Natural killer cell treated with Interleukin-12 subunit alpha and Interleukin-12 subunit beta and Interleukin-15 and Interleukin-18, amount 100 ng/mL, for 72 hours (primary cell): ENCODE data around the gene SRGAP2C. TPM values are rescaled to one million over a fixed set of nuclear protein-coding genes. Genes with fewer than 3 reads are reported as not detected.
"Not testable (repeated sequence)": the region's sequence is repeated elsewhere in the genome, so short reads cannot be mapped to it uniquely, and the experiment has no call there.

ENCODE experiments used
- ATAC-seq, 2 donors: fragments of 150-1000 bp; cut with Tn5 transposase in 1 of 2; sonication (Bioruptor Pico), chemical (Tn5 transposase) in 1 of 2; 2 replicates each; pipeline ENCODE4 v1.10.0; 2021
- DNase-seq: peaks from one replicate; pipeline ENCODE4 v3.0.0; 2022; ENCODE audit warnings: low spot score
- H3K27ac Mint-ChIP-seq, 2 donors: 1 replicate in 1 of 2; 2 replicates in 1 of 2; pipeline ENCODE4 v1.8.0; 2022; ENCODE audit warnings: mixed read lengths in 2 of 2, mild to moderate bottlenecking in 1 of 2, moderate library complexity in 1 of 2
- H3K27me3 Mint-ChIP-seq, 2 donors: 1 replicate in 1 of 2; 2 replicates in 1 of 2; pipeline ENCODE4 v1.8.0; 2022; ENCODE audit warnings: mixed read lengths in 2 of 2
- H3K36me3 Mint-ChIP-seq: one replicate; pipeline ENCODE4 v1.8.0; 2022; ENCODE audit warnings: mixed read lengths
- H3K4me1 Mint-ChIP-seq, 2 donors: 1 replicate in 1 of 2; 2 replicates in 1 of 2; pipeline ENCODE4 v1.8.0; 2022; ENCODE audit warnings: low read depth in 2 of 2, mixed read lengths in 2 of 2, mild to moderate bottlenecking in 1 of 2
- H3K4me3 Mint-ChIP-seq: one replicate; pipeline ENCODE4 v1.8.0; 2022; ENCODE audit warnings: mixed read lengths
- H3K9me3 Mint-ChIP-seq: 2 replicates; pipeline ENCODE4 v1.8.0; 2022; ENCODE audit warnings: mixed read lengths
- total RNA-seq, 2 donors: library from RNA; stranded (reverse); gene quantifications; one replicate each; pipeline ENCODE4 v1.2.3, GENCODE V29; 2022

SRGAP2C gene
- total RNA-seq, 2 donors from 2014 or later: 39.3 to 74.3 TPM

DNA sequence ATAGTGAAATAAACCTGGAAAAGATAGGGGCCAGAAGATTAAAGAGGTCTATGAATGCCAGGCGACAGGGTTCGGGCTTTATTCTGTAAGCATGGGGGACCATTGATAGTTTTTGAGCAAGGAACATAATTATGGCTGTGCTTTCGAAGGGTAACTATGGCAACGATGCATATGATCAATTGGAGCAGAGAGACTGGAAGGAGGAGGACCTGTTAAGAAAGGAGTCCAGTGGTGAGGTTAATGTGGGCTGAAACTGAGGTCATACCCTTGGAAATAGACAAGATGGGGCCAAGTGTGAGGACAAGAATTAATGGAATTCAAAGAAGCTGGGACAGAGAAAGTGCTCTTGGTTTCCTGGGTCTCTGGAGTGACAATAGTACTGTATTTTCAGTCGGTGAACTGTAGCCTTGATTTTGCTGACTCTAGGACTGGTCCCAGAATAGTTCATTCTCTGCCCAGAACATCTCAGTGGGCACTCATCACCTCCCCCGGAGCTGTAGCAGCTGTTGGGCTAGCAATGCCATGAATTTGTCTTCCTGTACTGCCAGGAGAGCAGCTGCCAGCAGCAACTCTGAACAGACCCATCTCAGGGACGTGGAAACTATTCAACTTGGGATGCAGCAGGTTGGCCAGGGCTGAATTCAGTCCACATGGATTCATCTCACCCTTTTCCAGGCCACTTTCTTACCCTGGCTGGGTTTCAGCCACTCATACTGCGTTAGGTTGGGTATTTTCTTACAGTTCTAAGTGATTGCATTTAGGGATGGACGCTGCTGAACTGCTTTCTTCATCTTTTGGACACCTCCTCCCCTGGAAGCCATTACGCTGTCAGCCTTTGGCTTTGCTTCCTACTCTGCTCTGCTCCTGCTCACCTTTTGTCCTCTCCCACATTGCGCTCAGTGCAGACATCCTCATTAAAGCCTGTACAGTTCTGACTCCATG, 108.8 kb downstream of the SRGAP2C start:
- not testable (repeated sequence) for H3K4me1 Mint-ChIP-seq

DNA sequence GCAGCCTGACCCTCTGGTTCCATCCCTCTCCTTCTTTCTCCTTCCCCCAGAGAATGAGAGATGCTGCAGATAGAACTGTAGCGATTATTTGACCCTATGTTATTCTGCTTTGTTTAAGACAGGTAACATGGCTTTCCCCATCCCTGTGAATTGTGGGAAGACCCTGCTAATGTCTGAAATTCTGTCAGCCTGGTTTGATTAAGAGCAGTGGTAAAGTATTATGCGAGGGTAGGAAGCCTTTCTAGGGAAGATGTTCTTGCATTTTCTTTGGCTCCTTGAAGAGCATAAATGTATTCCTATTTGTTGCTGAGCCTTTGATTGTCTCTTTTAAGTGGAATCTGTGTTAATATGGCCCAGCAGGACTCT, 109.4 kb downstream of the SRGAP2C start:
- H3K9me3 Mint-ChIP-seq, H3K4me3 Mint-ChIP-seq, H3K36me3 Mint-ChIP-seq, H3K27me3 Mint-ChIP-seq, DNase-seq, H3K27ac Mint-ChIP-seq, H3K4me1 Mint-ChIP-seq, ATAC-seq: not testable (repeated sequence)

More for the DNA sequence above, 108.8 kb downstream of the SRGAP2C start:
- not testable (repeated sequence) for H3K27ac Mint-ChIP-seq, H3K4me3 Mint-ChIP-seq, DNase-seq, H3K9me3 Mint-ChIP-seq, ATAC-seq, H3K27me3 Mint-ChIP-seq, H3K36me3 Mint-ChIP-seq

DNA sequence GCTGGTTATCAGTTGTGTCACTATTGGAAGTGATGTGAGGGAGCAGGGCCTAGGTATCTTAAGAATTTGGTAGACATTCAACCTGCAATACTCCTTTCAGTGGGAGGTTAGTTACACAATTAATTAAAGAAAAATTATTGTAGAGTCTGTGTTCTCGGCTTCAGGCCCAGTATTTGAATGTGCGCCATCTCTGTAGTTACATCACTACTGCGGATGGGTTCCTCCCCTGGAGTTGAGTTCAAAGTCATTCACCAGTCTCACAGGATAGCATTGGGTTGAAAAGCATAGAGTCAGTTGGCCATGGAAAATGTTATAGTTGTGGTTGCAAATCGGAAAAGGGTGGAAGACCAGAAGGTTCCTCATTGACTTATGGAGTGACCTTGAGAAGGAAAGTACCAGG, 111.8 kb downstream of the SRGAP2C start:
- not testable (repeated sequence) for DNase-seq, H3K4me1 Mint-ChIP-seq, H3K4me3 Mint-ChIP-seq, H3K27ac Mint-ChIP-seq, H3K9me3 Mint-ChIP-seq, H3K27me3 Mint-ChIP-seq, ATAC-seq, H3K36me3 Mint-ChIP-seq

DNA sequence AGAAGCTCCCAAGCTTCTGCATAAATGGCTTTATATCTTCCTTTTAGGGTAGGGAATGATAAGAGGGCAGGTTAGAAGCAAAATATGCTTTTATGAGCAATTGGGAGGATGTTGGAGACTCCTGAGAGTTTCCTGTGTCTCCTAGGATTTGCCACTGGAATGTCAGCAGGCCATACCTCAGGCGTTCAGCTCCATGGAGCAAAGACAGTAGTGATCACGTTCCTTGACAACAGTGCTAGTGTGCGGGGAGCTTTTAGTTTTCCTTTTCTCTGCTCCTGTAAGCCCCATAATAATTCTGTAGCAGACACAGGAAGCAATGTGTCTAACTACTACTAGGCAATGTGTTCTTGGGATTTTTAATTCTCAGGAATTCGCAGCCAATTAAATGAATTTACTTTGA, 113.8 kb downstream of the SRGAP2C start:
- not testable (repeated sequence) for ATAC-seq, H3K4me3 Mint-ChIP-seq, H3K4me1 Mint-ChIP-seq, H3K36me3 Mint-ChIP-seq, H3K9me3 Mint-ChIP-seq, H3K27ac Mint-ChIP-seq, DNase-seq, H3K27me3 Mint-ChIP-seq

DNA sequence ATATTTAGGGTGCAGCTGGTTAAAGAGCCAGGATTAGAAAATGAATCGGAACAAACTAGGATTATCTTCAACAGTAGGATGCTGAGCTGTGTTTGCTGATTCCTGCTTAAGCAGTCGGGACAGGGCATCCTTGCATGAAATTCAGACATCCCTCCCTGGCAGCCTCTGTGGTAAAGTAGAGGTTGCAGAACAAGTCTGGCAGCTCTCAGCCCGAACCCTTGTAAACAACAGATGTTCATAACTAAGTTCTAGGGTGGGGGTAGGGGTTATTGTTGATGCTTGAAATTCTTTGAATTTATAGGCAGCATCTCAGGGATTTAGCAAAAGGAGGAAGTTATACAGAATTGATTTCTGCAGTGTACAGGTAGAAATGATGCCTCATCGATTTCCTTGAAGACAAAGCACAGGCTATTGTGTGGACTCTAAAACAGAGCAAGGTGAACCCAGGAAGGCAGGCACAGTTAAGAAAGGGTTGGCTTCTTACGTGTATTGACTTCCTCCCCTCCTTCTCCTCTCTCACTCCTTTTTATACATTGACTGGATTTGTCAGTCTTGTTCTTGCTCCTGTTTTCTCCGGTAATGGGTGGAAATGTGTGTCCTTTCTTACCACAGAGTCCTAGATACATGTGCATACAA, 114.9 kb downstream of the SRGAP2C start:
- H3K4me1 Mint-ChIP-seq, H3K27ac Mint-ChIP-seq, H3K9me3 Mint-ChIP-seq, DNase-seq, ATAC-seq, H3K27me3 Mint-ChIP-seq, H3K36me3 Mint-ChIP-seq, H3K4me3 Mint-ChIP-seq: not testable (repeated sequence)

DNA sequence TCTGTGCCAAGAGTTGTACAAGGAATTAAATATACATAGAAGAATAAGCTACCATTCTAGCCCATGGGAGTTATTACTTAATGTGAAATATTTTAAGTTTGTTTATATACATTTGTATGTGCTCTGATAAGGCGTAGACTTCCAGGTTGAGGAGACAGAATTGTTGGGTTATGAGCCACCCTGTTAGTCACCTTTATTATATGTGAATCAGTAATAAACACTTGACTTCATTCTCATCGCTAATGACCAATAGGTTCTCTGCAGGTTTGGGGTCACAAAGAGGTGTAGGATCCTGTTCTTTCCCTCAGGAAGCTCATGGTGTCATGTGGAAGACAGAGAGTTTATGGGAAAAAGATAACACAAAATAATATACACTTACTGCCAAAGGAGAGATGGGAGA, 117.1 kb downstream of the SRGAP2C start:
- not testable (repeated sequence) for H3K27ac Mint-ChIP-seq, H3K27me3 Mint-ChIP-seq, H3K4me3 Mint-ChIP-seq, DNase-seq, ATAC-seq, H3K9me3 Mint-ChIP-seq, H3K4me1 Mint-ChIP-seq, H3K36me3 Mint-ChIP-seq

DNA sequence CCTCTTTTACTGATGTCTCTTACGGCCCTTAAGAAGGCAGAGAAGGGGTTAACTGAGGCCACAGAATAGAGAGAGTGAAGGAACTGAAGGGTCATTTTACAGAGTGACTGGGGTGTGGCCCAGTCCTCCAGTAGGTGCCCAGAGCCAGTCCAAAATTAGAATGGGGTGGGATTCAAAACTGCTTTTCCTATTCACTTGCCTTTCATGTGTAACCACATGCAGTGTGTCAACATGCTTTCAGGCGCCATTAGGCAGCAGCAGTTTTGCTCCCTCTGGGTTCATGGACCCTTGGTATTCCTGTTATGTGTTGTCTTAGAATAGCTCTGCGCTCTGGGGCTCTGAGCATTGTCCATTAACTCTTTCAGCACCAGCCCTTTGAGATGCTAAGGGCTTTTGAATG, 123.0 kb downstream of the SRGAP2C start:
- not testable (repeated sequence) for H3K4me3 Mint-ChIP-seq, ATAC-seq

DNA sequence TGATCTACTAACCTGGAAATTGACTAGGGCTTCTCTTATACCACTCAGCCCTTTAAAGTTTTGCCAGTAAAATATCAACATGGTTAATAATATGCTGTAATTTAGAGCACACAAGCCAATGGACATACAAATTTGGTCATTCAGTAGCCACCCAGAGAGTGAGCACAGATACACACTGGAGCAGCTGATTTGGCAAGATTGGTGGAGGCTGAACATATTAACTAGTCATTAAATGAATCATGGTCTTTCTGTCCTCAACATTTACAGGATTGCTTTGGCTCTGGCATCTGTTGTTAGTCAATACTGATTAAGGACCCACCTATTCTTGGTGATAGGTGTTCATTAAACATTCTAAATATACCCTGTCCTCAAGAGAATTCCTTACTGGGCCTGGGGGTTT, 130.7 kb downstream of the SRGAP2C start:
- not testable (repeated sequence) for H3K36me3 Mint-ChIP-seq, H3K27me3 Mint-ChIP-seq, ATAC-seq, DNase-seq, H3K4me1 Mint-ChIP-seq, H3K9me3 Mint-ChIP-seq, H3K27ac Mint-ChIP-seq, H3K4me3 Mint-ChIP-seq

More for the DNA sequence above, 123.0 kb downstream of the SRGAP2C start:
- H3K9me3 Mint-ChIP-seq, H3K27me3 Mint-ChIP-seq, DNase-seq, H3K4me1 Mint-ChIP-seq, H3K27ac Mint-ChIP-seq, H3K36me3 Mint-ChIP-seq: not testable (repeated sequence)

DNA sequence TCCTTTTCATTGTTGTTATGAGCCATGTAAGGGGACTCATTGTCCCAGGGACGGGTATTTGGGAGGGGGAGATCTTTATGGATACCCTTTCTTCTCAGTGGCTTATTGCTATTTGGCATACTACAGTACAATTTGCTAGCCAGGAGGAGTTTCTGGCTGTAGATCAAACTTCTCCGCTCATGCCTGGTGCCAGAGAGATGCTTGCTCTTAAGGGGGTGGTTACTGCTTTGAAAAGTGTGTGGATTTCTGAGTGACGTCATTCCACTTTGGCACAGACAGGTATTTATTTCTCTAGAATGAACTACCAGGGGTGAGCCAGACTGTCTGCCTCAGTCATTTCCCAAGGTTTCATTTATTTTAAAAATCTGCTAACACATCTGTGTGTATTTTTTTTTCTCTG, 131.3 kb downstream of the SRGAP2C start:
- not testable (repeated sequence) for H3K36me3 Mint-ChIP-seq, ATAC-seq, H3K9me3 Mint-ChIP-seq, H3K27ac Mint-ChIP-seq, DNase-seq, H3K27me3 Mint-ChIP-seq, H3K4me1 Mint-ChIP-seq, H3K4me3 Mint-ChIP-seq

DNA sequence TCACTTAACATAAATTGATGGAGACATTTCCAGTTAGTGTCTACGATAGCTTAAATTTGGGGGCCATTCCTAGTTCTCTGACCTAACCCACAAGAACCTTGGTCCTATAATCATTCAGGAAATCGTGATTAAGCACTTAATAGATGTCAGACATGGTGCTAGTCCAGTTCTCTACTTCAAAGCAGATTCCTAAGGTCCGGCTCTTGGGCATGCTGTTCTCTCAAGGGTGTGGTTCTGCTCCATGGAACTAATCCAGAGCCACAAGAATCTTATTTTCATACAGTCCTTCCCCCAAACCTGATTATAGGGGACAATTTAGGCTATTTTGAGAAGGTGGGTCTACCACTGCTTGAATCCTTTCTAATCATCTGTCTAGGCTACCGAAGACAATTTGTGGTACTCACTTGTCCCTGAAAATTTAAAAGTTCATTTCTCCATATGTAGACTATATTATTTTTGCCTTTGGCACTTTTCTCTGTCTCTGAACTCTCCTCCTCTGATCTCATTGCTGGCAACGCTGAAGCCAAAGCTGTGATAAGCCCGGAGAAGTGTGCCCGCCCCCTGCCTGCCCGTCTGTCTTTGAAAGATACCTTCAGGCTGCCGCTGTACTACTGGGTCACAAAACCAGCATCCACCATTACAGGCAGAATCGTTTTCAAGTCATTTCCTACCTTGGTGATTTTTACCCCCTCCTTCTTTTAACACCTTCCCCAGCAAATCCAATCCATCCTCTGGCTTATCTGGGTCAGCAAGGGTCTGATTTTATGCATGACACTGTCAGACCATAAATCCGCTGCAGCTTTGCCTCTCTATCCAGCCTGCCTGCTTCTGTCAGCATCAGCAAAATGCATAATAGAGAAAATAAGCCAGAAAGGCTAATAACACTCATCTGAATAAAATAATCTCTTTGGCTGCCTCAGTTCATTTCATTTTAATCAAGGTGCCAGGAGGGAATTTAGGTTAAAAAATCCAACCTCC, 133.0 kb downstream of the SRGAP2C start:
- H3K27ac Mint-ChIP-seq, H3K27me3 Mint-ChIP-seq, DNase-seq, H3K9me3 Mint-ChIP-seq, H3K36me3 Mint-ChIP-seq, ATAC-seq, H3K4me1 Mint-ChIP-seq, H3K4me3 Mint-ChIP-seq: not testable (repeated sequence)

DNA sequence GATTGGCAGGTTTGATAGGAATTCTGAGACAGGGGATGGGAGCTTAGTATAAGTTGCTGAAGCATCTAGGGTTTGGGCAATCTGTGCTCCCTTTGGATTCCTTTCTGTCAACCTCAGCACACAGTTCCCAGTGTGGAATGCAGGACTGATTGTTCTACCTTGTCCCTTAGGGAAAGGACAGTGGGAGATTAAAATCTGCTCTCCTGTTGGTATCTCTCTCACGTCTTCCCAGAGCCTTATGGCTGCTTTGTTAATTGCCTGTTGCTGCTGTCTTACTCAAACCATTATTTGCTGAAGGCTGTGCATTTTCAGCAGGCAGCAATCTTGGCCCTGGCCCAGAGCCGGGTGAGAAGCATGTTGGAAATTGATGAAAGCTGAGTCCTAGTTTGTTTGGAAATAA, 133.9 kb downstream of the SRGAP2C start:
- not testable (repeated sequence) for H3K9me3 Mint-ChIP-seq, H3K4me1 Mint-ChIP-seq, H3K36me3 Mint-ChIP-seq, DNase-seq, ATAC-seq, H3K27ac Mint-ChIP-seq, H3K4me3 Mint-ChIP-seq, H3K27me3 Mint-ChIP-seq

DNA sequence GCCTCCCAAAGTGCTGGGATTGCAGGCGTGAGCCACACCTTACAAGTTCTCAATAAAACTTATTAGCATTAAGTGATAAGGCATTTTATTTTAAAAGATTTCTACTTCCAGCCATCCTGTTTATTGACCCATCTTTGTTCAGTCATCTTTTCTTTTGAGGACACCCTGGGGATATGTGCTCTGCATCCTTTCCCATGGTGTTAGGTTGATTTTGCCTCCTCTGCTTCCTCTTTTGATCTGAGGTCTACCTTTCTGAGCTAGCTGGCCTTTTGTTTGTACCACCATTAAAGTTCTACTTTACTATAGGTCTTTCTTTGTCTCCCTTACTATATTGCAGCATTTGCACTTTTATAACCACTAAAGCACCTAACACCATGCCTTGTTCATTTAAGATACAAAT, 136.9 kb downstream of the SRGAP2C start:
- not testable (repeated sequence) for ATAC-seq, H3K36me3 Mint-ChIP-seq, DNase-seq, H3K4me1 Mint-ChIP-seq, H3K9me3 Mint-ChIP-seq, H3K27me3 Mint-ChIP-seq, H3K4me3 Mint-ChIP-seq, H3K27ac Mint-ChIP-seq

DNA sequence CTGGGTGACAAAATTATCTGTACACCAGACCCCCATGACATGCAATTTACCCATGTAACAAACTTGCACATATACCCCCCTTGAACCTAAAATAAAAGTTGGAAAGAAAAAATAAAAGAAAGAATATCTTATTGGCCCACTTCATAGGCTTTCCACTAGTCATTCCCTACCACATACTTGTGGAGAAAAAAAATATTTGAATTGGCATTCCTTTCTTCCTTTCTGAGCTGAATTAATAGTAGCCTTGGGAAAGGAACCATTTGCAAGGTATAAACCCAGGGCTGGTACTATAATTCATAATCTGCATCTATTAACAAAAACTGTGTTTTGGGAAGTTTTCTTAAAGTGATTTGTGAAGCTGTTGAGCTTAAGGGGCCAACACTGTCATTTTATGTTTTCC, 140.0 kb downstream of the SRGAP2C start:
- not testable (repeated sequence) for H3K27me3 Mint-ChIP-seq, H3K4me3 Mint-ChIP-seq, H3K27ac Mint-ChIP-seq, ATAC-seq, H3K36me3 Mint-ChIP-seq, H3K9me3 Mint-ChIP-seq, H3K4me1 Mint-ChIP-seq, DNase-seq

DNA sequence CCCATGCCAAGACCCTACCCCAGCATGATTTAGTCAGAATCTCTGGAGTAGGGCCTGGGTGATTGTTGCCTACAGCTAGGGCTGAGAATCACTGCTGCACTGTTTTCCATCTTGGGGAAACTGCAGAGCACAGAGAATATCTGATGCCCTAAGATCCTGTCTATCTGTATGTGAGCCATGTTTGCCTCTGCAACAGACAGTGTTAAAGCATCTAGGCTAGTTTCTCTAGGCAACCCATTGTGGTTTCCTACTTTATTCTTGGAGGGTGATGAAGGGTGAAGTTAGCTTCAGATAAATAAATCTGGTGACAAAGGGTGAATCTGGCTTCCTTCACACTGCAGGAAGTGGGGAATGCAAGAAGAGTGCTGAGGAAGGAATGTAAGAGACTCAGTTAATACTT, 147.4 kb downstream of the SRGAP2C start:
- not testable (repeated sequence) for H3K4me3 Mint-ChIP-seq

More for the DNA sequence above, 147.4 kb downstream of the SRGAP2C start:
- not testable (repeated sequence) for H3K9me3 Mint-ChIP-seq, H3K36me3 Mint-ChIP-seq, H3K27me3 Mint-ChIP-seq, H3K27ac Mint-ChIP-seq, ATAC-seq, H3K4me1 Mint-ChIP-seq, DNase-seq
